Adrenal gland (tissue), 12 donors: ENCODE results near the gene FHAD1. TPM values are rescaled to one million over a fixed set of nuclear protein-coding genes. Genes with fewer than 3 reads are reported as not detected.

ENCODE experiments used
- DNase-seq, 7 donors: peaks; one replicate each; pipeline ENCODE4 v3.0.0-alpha.2; 2019 to 2020
- H3K27ac ChIP-seq, 5 donors: fragments of 200-600 bp; sonication (generic) in 4 of 5; 1 replicate in 3 of 5; 2 replicates in 2 of 5; pipeline versions ENCODE4 v1.5.1 to v1.8.0; 2016 to 2020; ENCODE audit warnings: mild to moderate bottlenecking in 1 of 5
- H3K27me3 ChIP-seq: fragments of 200-600 bp; 2 replicates; pipeline ENCODE4 v1.8.0; 2021
- H3K36me3 ChIP-seq, 2 donors: fragments of 200-600 bp; replicated peaks in 1 of 2; 1 replicate in 1 of 2; 2 replicates in 1 of 2; pipeline versions ENCODE4 v1.5.1 to v1.8.0; 2018 to 2022
- H3K4me1 ChIP-seq, 2 donors: fragments of 200-600 bp; replicated peaks in 1 of 2; 1 replicate in 1 of 2; 2 replicates in 1 of 2; pipeline versions ENCODE4 v1.5.1 to v1.8.0; 2018 to 2021
- H3K4me3 ChIP-seq, 4 donors: fragments of 200-600 bp; sonication (generic) in 3 of 4; one replicate each; pipeline ENCODE4 v1.5.1; 2016 to 2018
- H3K9me3 ChIP-seq, 3 donors: fragments of 200-600 bp; sonication (generic) in 1 of 3; replicated peaks in 1 of 3; 1 replicate in 2 of 3; 2 replicates in 1 of 3; pipeline versions ENCODE4 v1.5.1 to v1.8.0; 2016 to 2021
- POLR2A ChIP-seq, 2 donors: fragments of 450-650 bp; IDR thresholded peaks; one replicate each; pipeline ENCODE4 v1.6.1; 2017; ENCODE audit warnings: antibody characterized with exemption in 2 of 2, mild to moderate bottlenecking in 2 of 2, moderate library complexity in 1 of 2
- WGBS, 4 donors: extraction: QIAGEN DNeasy Blood & Tissue Kit in 2 of 4; methylation state at CpG; one replicate each; pipeline versions ENCODE4 v1.1.5 to v1.1.7; 2013 to 2017; 5-methylcytosine and 5-hydroxymethylcytosine counted together
- intact Hi-C, 2 donors: fragments of 100-400 bp; cut with DNase I; formaldehyde crosslinking; loops; one replicate each; pipeline versions ENCODE4 v1.14.1 to v1.15.0; 2022 to 2023
- polyA plus RNA-seq, 3 donors: library from polyadenylated mRNA; stranded (reverse); fragments of 200-250 nt in 2 of 3; fragments of 350-450 nt in 1 of 3; fragmentation: Illumina TruSeq in 1 of 3; extraction: RNeasy Lipid Tissue Mini Kit (QIAGEN cat#74804) in 1 of 3; gene quantifications; one replicate each; pipeline ENCODE4 v1.2.3, GENCODE V29; 2013 to 2014
- total RNA-seq, 9 donors: library from RNA; depleted of rRNA in 4 of 9; stranded (reverse); fragments of >200 nt in 4 of 9; fragments of 120-200 nt in 1 of 9; fragmentation: NEBNext Ultra II Directional in 1 of 9; extraction: Animal tissue kit (Norgen Biotek cat#: 25700) in 1 of 9; gene quantifications; one replicate each; pipeline versions ENCODE4 v1.1.0 to v1.2.4, GENCODE V29; 2013 to 2023
- TF ChIP-seq, protein P1 (sequence below), 6 experiments: fragments of 450-650 bp in 4 of 6; fragments of 200-600 bp in 2 of 6; sonication (generic) in 1 of 6; IDR thresholded peaks; 1 replicate in 5 of 6; 2 replicates in 1 of 6; pipeline versions ENCODE4 v1.5.1 to v1.8.0; 2016 to 2021; ENCODE audit warnings: antibody characterized with exemption in 6 of 6, mild to moderate bottlenecking in 2 of 6, moderate library complexity in 1 of 6
- donor health status: healthy with polysubstance abuse.
- donor health status: Bipolar disorder and iron deficiency.
- donor health status: DM: yes; HTN: yes; CAD: no.
- donor health status: DM: no; HTN: no; CAD: no.
- donor health status: DM: no; HTN: no; CAD: no.
- donor health status: DM: yes; HTN: yes; CAD: no.

Gene FHAD1
- total and polyA plus RNA-seq, 12 donors, result 0.09 to 1.6 (median 0.57) TPM; not detected in 1

DNA sequence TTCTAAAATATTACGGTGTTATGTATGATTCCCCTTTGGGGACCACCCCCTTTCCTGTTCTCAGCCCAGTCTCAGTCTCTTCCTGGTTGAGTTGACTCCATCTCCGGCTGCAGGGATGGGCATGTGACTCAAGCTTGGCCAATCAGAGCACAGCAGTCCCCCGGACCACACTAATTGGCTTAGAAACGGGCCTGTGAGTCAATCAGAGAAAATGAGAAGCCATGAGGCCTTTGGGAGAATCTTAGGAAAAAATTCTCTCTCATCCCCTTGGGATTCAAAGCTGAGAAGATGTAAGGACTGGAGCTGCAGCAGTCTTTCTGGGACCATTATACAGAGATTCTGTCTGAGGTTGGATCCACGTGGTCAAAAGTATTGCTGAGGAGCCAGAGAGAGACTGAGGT lies 10.7 kb upstream of the FHAD1 start:
- intact Hi-C loops, result no loop called here
- no peak for DNase-seq
- 78 to 89% (median 82%) methylated on average over 5 of the region's 5 CpGs for WGBS, 4 donors

DNA sequence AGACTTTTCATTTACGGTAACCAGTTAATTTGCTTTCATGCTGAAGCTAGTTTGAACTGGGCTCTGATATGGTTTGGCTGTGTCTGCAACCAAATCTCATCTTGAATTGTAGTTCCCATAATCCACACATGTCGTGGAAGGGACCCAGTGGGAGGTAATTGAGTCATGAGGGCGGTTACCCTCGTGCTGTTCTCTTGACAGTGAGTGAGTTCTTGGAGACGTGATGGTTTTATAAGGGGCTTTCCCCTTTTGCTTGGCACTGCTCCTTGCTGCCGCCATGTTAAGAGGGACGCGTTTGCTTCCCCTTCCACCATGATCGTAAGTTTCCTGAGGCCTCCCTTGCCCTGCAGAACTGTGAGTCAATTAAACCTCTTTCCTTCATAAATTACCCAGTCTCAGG lies 10.3 kb upstream of the FHAD1 start:
- no peaks in the 10 kb centered on the region for H3K4me1 ChIP-seq
- no peak overlapping the region for H3K4me3 ChIP-seq
- TF ChIP-seq, protein P1, sequence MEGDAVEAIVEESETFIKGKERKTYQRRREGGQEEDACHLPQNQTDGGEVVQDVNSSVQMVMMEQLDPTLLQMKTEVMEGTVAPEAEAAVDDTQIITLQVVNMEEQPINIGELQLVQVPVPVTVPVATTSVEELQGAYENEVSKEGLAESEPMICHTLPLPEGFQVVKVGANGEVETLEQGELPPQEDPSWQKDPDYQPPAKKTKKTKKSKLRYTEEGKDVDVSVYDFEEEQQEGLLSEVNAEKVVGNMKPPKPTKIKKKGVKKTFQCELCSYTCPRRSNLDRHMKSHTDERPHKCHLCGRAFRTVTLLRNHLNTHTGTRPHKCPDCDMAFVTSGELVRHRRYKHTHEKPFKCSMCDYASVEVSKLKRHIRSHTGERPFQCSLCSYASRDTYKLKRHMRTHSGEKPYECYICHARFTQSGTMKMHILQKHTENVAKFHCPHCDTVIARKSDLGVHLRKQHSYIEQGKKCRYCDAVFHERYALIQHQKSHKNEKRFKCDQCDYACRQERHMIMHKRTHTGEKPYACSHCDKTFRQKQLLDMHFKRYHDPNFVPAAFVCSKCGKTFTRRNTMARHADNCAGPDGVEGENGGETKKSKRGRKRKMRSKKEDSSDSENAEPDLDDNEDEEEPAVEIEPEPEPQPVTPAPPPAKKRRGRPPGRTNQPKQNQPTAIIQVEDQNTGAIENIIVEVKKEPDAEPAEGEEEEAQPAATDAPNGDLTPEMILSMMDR (IDR thresholded peaks at IDR 0.05), result no peak
- no peak for TF ChIP-seq POLR2A (IDR thresholded peaks at IDR 0.05)
- 89 to 93% (median 91%) methylated on average over 9 of the region's 9 CpGs for WGBS, 4 donors
- no peak overlapping the region for H3K27ac ChIP-seq
- intact Hi-C loops, result no loop called here
- DNase-seq, result no peak
- no peaks in the 10 kb centered on the region for H3K27me3 ChIP-seq
- H3K36me3 ChIP-seq, result no peaks in the 10 kb centered on the region
- H3K9me3 ChIP-seq, result no peaks in the 10 kb centered on the region

More for the DNA sequence above, 10.7 kb upstream of the FHAD1 start:
- Histone ChIP-seq H3K4me1 (no peaks in the 10 kb centered on the region), H3K4me3 (no peak overlapping the region), H3K27me3 (no peaks in the 10 kb centered on the region), H3K9me3 (no peaks in the 10 kb centered on the region), H3K27ac (no peak overlapping the region), H3K36me3 (no peaks in the 10 kb centered on the region)
- TF ChIP-seq POLR2A (IDR thresholded peaks at IDR 0.05), result no peak
- TF ChIP-seq, protein P1 (IDR thresholded peaks at IDR 0.05), result no peak

DNA sequence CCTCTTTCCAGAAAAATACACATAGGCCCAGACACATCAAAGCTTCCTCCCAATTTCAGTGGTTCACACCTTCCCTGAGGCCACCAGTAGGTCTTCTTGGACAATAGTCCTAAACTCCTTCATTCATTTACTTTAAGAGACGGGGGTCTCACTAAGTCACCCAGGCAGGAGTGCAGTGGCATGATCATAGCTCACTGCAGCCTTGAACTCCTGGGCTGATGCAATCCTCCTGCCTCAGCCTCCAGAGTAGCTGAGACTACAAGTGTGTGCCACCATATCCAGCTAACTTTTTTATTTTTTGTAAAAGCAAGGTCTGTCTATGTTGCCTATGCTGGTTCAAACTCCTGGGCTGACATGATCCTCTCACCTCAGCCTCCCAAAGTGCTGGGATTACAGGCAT lies 8.2 kb upstream of the FHAD1 start:
- no peak overlapping the region for H3K4me3 ChIP-seq
- H3K27me3 ChIP-seq, result no peaks in the 10 kb centered on the region
- no peaks in the 10 kb centered on the region for H3K9me3 ChIP-seq
- no peak for TF ChIP-seq POLR2A (IDR thresholded peaks at IDR 0.05)
- TF ChIP-seq, protein P1 (IDR thresholded peaks at IDR 0.05), result no peak
- intact Hi-C loops, result no loop called here
- no peak for DNase-seq
- H3K4me1 ChIP-seq, result no peaks in the 10 kb centered on the region
- WGBS, 4 donors, result 69 to 81% (median 75%) methylated on average over 1 of the region's 1 CpG
- H3K36me3 ChIP-seq, result no peaks in the 10 kb centered on the region
- H3K27ac ChIP-seq, result no peak overlapping the region

- TF ChIP-seq POLR2A (IDR thresholded peaks at IDR 0.05), result no peak
- TF ChIP-seq, protein P1 (IDR thresholded peaks at IDR 0.05), result no peak
- WGBS, 4 donors, result 83 to 86% (median 85%) methylated on average over 7 of the region's 7 CpGs
- peaks cover 5 to 18% of the 10 kb centered on the region in 2 donors for H3K4me1 ChIP-seq
- H3K27me3 ChIP-seq, result no peaks in the 10 kb centered on the region
- no peak overlapping the region for H3K4me3 ChIP-seq
- H3K36me3 ChIP-seq, result no peaks in the 10 kb centered on the region
- intact Hi-C loops, result no loop called here
- no peak for DNase-seq
- no peak overlapping the region for H3K27ac ChIP-seq
- no peaks in the 10 kb centered on the region for H3K9me3 ChIP-seq
Observed at GRCh38 chr1:15242766-15243165, 4.3 kb upstream of the FHAD1 start.
